ENCODE data around the gene ERFL.
"Not testable (repeated sequence)": the region's sequence is repeated elsewhere in the genome, so short reads cannot be mapped to it uniquely, and the experiment has no call there.

ERFL gene

DNA sequence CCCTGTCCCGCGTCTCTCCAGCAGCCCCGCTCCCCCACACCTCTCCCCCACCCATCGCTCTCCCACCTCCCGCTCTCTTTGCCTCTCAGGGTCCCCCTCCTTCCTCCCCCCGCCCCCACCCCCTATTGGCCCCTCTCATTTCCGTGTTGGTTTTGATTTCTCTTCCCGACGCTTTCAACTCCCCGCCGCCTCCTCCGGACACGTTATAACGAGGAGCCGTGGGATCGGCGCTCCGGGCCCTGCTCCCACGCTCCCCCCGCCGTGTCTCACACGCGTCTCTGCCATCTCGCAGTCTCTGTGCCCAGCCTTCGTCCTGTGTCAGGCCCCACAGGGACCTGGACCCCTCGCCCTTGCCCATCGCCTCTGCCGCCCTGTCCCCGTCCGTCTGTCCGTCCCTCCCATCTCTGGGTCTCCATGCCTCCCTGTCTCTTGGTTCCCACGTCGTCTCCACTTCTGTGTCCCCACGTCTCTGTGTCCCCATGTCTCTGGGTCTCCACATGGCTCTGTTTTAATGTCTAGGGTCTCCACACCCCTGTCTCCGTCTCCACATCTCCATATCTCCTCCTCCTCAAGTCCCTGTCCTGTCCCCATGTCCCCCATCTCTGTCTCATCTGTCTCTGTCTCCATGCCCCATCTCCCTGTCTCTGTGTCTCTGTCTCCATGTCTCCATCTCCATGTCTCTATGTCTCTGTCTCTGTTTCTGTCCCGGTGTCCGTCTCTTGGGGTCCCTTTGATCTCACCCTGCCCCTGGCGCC, 13.1 kb downstream of the ERFL start:
- Mint-ChIP-seq H3K4me3 (no peak overlapping the region), H3K27ac (no peak overlapping the region), H3K36me3 (ENCODE audit: low read depth) (no peaks in the 10 kb centered on the region), H3K9me3 (no peaks in the 10 kb centered on the region), H3K4me1 (ENCODE audit: low read depth) (peaks cover 21% of the 10 kb centered on the region), H3K27me3 (peaks cover 16% of the 10 kb centered on the region)

- not testable (repeated sequence) for H3K27ac Mint-ChIP-seq
Measured at GRCh38 chr19:41914424-41914834, 13.8 kb downstream of the ERFL start.

GRCh38 chr19:41913538-41914423, 14.5 kb downstream of the ERFL start:
- H3K9me3 Mint-ChIP-seq = no peaks in the 10 kb centered on the region
- no peak overlapping the region for H3K27ac Mint-ChIP-seq
- no peak overlapping the region for H3K4me3 Mint-ChIP-seq
- peaks cover 16% of the 10 kb centered on the region for H3K27me3 Mint-ChIP-seq
- H3K4me1 Mint-ChIP-seq (ENCODE audit: low read depth) = peaks cover 21% of the 10 kb centered on the region
- no peaks in the 10 kb centered on the region for H3K36me3 Mint-ChIP-seq (ENCODE audit: low read depth)

More at GRCh38 chr19:41914424-41914834, 13.8 kb downstream of the ERFL start:
- not testable (repeated sequence) for H3K4me3 Mint-ChIP-seq; H3K36me3 Mint-ChIP-seq (ENCODE audit: low read depth); H3K9me3 Mint-ChIP-seq
- H3K27me3 Mint-ChIP-seq = peaks cover 16% of the 10 kb centered on the region
- peaks cover 21% of the 10 kb centered on the region for H3K4me1 Mint-ChIP-seq (ENCODE audit: low read depth)

- no peak overlapping the region for H3K27ac Mint-ChIP-seq
- H3K4me1 Mint-ChIP-seq (ENCODE audit: low read depth) = peaks cover 21% of the 10 kb centered on the region
- H3K36me3 Mint-ChIP-seq (ENCODE audit: low read depth) = no peaks in the 10 kb centered on the region
- peaks cover 16% of the 10 kb centered on the region for H3K27me3 Mint-ChIP-seq
- H3K4me3 Mint-ChIP-seq = no peak overlapping the region
- no peaks in the 10 kb centered on the region for H3K9me3 Mint-ChIP-seq
Measured at GRCh38 chr19:41912899-41913537, 15.2 kb downstream of the ERFL start.

DNA sequence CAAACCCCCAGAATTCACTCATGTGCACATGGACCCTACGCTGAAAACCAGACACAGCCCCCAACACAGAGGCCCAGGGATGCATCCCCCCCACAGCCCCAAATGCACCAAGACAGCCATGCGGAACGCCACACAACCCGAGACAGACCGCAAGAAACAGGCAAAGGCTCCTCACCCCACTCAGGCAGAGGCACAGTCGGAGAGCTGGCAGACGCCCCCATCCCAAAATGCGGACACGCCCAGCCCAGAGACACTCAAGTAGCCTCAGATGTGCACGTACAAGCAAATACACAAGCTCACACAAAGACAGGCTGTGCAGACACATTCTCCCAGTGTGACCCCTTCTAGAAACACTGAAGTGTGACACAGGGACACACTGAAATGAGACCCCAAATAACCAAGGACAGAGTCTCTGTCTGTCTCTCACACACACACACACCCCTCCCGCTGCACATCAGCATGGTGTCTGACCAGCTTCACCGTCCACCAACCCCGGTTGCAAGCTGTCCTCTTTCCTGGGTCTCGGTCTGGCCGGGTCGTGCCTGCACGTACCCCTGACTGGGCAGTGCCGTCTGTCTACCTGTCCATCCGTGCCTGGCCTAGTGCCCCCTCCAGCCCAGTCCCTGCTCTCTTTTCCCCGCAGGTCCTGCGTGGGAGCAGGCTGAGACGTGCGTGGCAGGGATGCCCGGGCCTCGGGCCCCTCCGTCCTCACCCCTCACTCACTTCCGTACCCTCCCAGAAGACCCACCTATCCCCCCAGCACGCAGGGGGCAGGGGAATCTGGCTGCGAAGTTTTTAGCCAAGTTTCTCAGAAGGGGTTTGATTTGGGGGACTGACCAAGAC, 16.1 kb downstream of the ERFL start:
- Mint-ChIP-seq H3K27ac (peak overlapping the region; percentile 29), H3K36me3 (ENCODE audit: low read depth) (peaks cover 4% of the 10 kb centered on the region), H3K4me1 (ENCODE audit: low read depth) (peaks cover 21% of the 10 kb centered on the region), H3K4me3 (no peak overlapping the region), H3K27me3 (peaks cover 16% of the 10 kb centered on the region), H3K9me3 (no peaks in the 10 kb centered on the region)

- H3K36me3 Mint-ChIP-seq (ENCODE audit: low read depth) = peaks cover 4% of the 10 kb centered on the region
- no peak overlapping the region for H3K4me3 Mint-ChIP-seq
- peak overlapping the region; percentile 29 for H3K27ac Mint-ChIP-seq
- H3K27me3 Mint-ChIP-seq = peaks cover 16% of the 10 kb centered on the region
- H3K9me3 Mint-ChIP-seq = no peaks in the 10 kb centered on the region
- peaks cover 26% of the 10 kb centered on the region for H3K4me1 Mint-ChIP-seq (ENCODE audit: low read depth)
Measured at GRCh38 chr19:41910992-41911888, 17.0 kb downstream of the ERFL start.

DNA sequence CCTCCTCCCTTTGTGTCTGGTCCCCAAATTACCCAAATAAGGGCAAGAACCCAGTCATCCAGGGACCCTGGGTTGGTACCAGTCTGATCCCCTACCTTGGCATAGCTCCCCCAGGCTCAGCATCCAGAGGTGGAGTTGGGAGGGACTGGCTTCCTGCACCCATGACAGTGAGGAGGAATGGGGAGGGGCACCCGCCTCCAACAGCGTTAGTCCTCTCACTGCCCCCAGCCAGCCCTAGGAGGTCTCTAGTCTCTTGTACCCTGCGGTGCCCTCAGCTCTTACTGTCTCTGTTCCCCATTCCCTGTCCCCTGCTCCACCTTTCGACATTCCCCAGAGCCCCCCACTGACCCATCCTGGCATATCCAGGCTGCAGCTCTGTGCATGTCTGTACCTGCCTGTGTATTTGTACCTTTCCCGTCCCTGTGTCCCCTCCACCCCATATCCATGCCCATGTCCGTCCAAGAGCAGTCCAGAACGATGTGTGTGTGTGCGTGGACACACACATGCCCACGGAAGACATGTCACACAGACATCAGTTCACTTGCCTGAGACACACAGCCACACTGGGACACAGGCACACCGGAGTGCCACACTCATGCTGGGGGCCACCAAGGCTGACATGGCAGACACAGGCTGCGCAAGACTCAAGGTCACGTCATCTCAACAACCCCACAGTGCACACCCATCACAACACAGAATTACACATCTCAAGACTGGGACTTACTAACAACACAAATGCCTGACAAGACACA, 17.8 kb downstream of the ERFL start:
- Mint-ChIP-seq H3K4me1 (ENCODE audit: low read depth) (peaks cover 31% of the 10 kb centered on the region), H3K27me3 (peaks cover 16% of the 10 kb centered on the region), H3K4me3 (no peak overlapping the region), H3K27ac (no peak overlapping the region), H3K9me3 (no peaks in the 10 kb centered on the region), H3K36me3 (ENCODE audit: low read depth) (peaks cover 13% of the 10 kb centered on the region)

DNA sequence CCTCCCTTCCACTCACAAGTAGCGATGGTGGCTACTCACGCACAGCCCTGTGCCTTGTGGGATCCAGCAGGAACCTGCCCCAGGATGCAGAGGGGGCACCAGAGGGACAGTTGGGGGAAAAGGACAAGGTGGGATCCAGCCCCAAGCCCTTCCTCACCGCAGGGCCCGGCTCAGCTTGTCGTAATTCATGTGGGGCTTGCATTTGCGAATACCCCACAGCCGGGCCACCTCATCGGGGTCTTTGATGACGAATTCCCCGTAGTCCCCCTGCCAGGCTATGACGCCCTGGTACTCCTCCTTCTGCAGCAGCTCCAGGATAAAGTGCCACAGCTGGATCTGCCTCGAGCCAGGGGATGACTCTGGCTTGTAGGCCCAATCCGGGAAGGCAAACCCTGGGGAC, 18.5 kb downstream of the ERFL start:
- Mint-ChIP-seq H3K36me3 (ENCODE audit: low read depth) (peaks cover 19% of the 10 kb centered on the region), H3K4me1 (ENCODE audit: low read depth) (peaks cover 31% of the 10 kb centered on the region), H3K9me3 (no peaks in the 10 kb centered on the region), H3K27me3 (peaks cover 16% of the 10 kb centered on the region), H3K4me3 (no peak overlapping the region), H3K27ac (no peak overlapping the region)

GRCh38 chr19:41908724-41909464, 19.4 kb downstream of the ERFL start:
- H3K4me1 Mint-ChIP-seq (ENCODE audit: low read depth) = peaks cover 30% of the 10 kb centered on the region
- no peak overlapping the region for H3K27ac Mint-ChIP-seq
- H3K4me3 Mint-ChIP-seq = no peak overlapping the region
- peaks cover 11% of the 10 kb centered on the region for H3K27me3 Mint-ChIP-seq
- no peaks in the 10 kb centered on the region for H3K9me3 Mint-ChIP-seq
- peaks cover 26% of the 10 kb centered on the region for H3K36me3 Mint-ChIP-seq (ENCODE audit: low read depth)

DNA sequence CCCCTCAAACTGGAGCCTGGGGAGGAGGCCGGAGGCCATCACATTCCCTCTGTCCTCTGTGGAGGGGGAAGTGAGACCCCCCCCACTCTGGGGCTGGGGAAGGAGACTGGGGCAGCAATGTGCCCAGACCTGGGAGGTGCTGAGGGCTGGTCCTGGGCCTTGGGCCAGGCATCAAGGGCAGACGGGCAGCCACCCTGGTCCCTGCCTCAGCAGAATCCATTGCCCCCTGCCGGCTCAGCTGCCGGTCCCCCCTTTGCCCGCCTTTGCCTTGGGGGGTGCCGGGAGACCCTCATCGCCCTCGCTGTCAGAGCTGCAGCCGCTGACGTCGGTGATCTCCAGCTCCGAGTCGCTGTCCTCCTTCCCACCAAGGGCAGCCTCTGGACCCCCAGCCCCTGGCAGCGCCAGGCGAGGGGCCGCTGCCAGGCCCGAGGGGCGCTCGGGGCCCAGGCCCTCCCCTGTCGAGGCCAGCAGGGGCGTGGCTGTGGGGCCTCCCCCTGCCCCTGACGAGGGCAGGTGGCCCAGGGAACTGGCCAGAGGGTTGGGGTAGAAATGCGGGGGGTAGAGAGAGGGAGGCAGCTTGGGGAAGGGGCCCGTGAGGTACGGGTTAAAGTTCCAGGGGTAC, 20.1 kb downstream of the ERFL start:
- Mint-ChIP-seq H3K36me3 (ENCODE audit: low read depth) (peaks cover 30% of the 10 kb centered on the region), H3K4me1 (ENCODE audit: low read depth) (peaks cover 30% of the 10 kb centered on the region)

GRCh38 chr19:41906916-41907680, 21.2 kb downstream of the ERFL start:
- Mint-ChIP-seq H3K4me3 (no peak overlapping the region), H3K27ac (peak overlapping the region; percentile 26), H3K27me3 (peaks cover 5% of the 10 kb centered on the region), H3K36me3 (ENCODE audit: low read depth) (peaks cover 36% of the 10 kb centered on the region), H3K9me3 (no peaks in the 10 kb centered on the region), H3K4me1 (ENCODE audit: low read depth) (peaks cover 27% of the 10 kb centered on the region)

More for the DNA sequence above, 20.1 kb downstream of the ERFL start:
- Mint-ChIP-seq H3K9me3 (no peaks in the 10 kb centered on the region), H3K4me3 (no peak overlapping the region), H3K27ac (no peak overlapping the region), H3K27me3 (peaks cover 10% of the 10 kb centered on the region)

DNA sequence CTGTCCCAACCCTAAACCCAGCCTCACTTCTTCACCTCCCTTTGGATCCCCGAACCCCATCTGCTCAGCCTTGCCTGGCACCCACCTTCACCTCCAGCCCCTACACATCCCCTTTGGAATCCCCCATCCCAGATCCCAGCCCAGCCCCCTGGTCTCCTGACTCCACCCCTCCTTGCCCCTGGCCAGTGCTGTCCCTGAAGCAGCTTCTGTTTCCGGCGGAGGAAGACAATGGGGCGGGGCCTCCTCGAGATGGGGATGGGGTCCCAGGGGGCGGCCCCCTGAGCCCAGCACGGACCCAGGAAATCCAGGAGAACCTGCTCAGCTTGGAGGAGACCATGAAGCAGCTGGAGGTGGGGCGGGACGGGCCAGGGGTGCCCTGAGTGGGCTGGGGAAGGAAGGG, 22.0 kb downstream of the ERFL start:
- H3K4me1 Mint-ChIP-seq (ENCODE audit: low read depth) = peaks cover 25% of the 10 kb centered on the region
- peaks cover 41% of the 10 kb centered on the region for H3K36me3 Mint-ChIP-seq (ENCODE audit: low read depth)
- no peaks in the 10 kb centered on the region for H3K9me3 Mint-ChIP-seq
- no peak overlapping the region for H3K27ac Mint-ChIP-seq
- no peaks in the 10 kb centered on the region for H3K27me3 Mint-ChIP-seq
- H3K4me3 Mint-ChIP-seq = no peak overlapping the region
